IPS DF 6.9 (cell line): ENCODE data around the gene GAPVD1.
"Not testable (repeated sequence)": the region's sequence is repeated elsewhere in the genome, so short reads cannot be mapped to it uniquely, and the experiment has no call there.

Experiments
- DNase-seq: peaks from one replicate; pipeline ENCODE4 v3.0.0-alpha.2; 2013; ENCODE audit warnings: low read depth, low spot score
- H3K27ac ChIP-seq: one replicate; pipeline ENCODE4 v1.5.1; 2013; ENCODE audit warnings: low read length, control low read depth
- H3K27me3 ChIP-seq: 2 replicates; pipeline ENCODE4 v1.6.1; 2013; ENCODE audit warnings: mild to moderate bottlenecking, low read length; ENCODE audit not compliant: control insufficient read depth, insufficient read depth
- H3K36me3 ChIP-seq: 2 replicates; pipeline ENCODE4 v1.6.1; 2013; ENCODE audit warnings: low read length; ENCODE audit not compliant: control insufficient read depth, insufficient read depth
- H3K4me1 ChIP-seq: 2 replicates; pipeline ENCODE4 v1.6.1; 2013; ENCODE audit warnings: low read length; ENCODE audit not compliant: control insufficient read depth, insufficient read depth
- H3K4me3 ChIP-seq: 2 replicates; pipeline ENCODE4 v1.5.1; 2013; ENCODE audit warnings: mild to moderate bottlenecking, low read length
- H3K9me3 ChIP-seq: 2 replicates; pipeline ENCODE4 v1.6.1; 2013; ENCODE audit warnings: low read length, inconsistent platforms; ENCODE audit not compliant: control insufficient read depth, insufficient read depth
- WGBS: extraction: QIAGEN DNeasy Blood & Tissue Kit; methylation state at CpG from one replicate; pipeline ENCODE4 v1.1.7; 2013; ENCODE audit warnings: mixed read lengths, missing lambda C conversion rate; ENCODE audit not compliant: insufficient read length, insufficient coverage; 5-methylcytosine and 5-hydroxymethylcytosine counted together

The GAPVD1 gene

GRCh38 chr9:125255781-125256391 is 5.7 kb upstream of the GAPVD1 start:
- no peaks in the 10 kb centered on the region for H3K27me3 ChIP-seq

DNA sequence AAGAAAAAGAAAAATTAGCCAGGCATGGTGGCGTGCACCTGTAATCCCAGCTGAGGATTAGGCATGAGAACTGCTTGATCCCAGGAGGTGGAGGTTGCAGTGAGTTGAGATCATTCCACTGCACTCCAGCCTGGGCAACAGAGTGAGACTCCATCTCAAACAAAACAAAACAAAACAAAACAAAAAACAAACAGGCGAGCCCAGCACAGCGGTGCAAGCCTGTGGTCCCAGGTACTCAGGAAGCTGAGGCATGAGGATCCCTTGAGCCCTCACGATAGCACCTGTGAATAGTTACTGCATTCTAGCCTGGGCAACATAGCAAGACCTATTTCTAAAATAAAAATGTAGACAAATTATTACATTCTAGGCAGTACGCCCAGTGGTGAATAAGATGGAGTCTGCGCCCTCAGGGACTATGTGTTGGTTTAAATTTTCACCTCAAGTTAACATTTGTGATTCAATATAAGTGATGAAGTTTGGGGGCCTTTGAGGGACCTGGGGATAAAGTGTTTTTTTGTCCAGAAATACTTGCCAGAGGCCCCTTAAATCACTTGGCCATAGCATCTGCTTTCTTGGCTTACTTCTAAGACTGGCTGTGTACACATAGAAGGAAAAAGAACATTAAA is 3.4 kb upstream of the GAPVD1 start:
- DNase-seq: no peak
- no CpG with 5 or more reads among the region's 6 CpGs for WGBS
- Histone ChIP-seq H3K27me3 (no peaks in the 10 kb centered on the region), H3K36me3 (no peaks in the 10 kb centered on the region), H3K4me1 (no peaks in the 10 kb centered on the region; the same call in 1 of the 2 replicates), H3K27ac (no peak overlapping the region), H3K4me3 (no peak overlapping the region), H3K9me3 (no peaks in the 10 kb centered on the region)

More at GRCh38 chr9:125255781-125256391, 5.7 kb upstream of the GAPVD1 start:
- no peaks in the 10 kb centered on the region for H3K36me3 ChIP-seq
- H3K4me3 ChIP-seq: no peak overlapping the region
- DNase-seq: no peak
- no CpG with 5 or more reads among the region's 2 CpGs for WGBS
- no peak overlapping the region for H3K27ac ChIP-seq
- no peaks in the 10 kb centered on the region for H3K4me1 ChIP-seq
- H3K9me3 ChIP-seq: no peaks in the 10 kb centered on the region

DNA sequence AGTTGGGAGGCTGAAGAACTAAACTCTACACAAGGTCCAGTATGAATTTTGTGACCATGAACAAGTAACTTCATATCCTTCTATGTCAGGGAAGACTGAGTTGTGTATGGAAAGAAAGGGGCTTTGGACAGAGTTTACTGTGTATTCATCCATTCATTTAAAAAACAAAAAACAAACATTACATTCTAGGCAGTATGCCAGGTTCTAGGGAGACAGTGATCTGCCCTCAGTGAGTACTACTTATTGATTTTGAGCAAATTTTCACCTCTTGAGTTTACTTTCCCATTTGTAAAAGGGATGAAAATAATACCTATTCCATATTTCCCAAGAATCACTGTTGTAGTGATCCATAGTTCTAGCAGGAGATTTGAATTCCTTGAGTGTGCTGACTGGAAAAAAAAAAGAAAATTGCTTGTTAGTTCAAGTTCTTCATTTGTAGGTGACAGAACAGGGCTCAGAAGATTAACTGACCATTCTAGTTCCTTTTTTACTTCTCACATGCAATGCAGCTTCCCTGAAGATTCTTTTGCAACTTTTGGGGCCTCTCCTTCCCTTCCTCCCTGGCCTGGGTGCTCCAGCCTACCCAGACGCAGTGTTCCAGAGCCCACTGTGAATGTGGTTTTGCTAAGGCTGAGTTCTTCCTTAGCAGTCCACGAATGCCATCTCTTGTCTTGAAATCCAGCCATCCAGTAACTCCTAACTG is 2.6 kb upstream of the GAPVD1 start:
- Histone ChIP-seq H3K27me3 (no peaks in the 10 kb centered on the region), H3K9me3 (no peaks in the 10 kb centered on the region), H3K4me1 (no peaks in the 10 kb centered on the region; the same call in 1 of the 2 replicates), H3K27ac (no peak overlapping the region), H3K4me3 (no peak overlapping the region), H3K36me3 (0 out of 2 replicates have a peak, but pooled peaks cover 3% of the 10 kb centered on the region)
- no peak for DNase-seq
- no CpG with 5 or more reads among the region's 2 CpGs for WGBS

GRCh38 chr9:125260561-125260960 is 1.1 kb upstream of the GAPVD1 start:
- H3K27ac ChIP-seq: no peak overlapping the region
- no peaks in the 10 kb centered on the region; the same call in 1 of the 2 replicates for H3K4me1 ChIP-seq
- 0 out of 2 replicates have a peak, but pooled peaks cover 3% of the 10 kb centered on the region for H3K36me3 ChIP-seq
- no peak overlapping the region for H3K4me3 ChIP-seq
- H3K27me3 ChIP-seq: no peaks in the 10 kb centered on the region
- no peak for DNase-seq
- H3K9me3 ChIP-seq: no peaks in the 10 kb centered on the region

DNA sequence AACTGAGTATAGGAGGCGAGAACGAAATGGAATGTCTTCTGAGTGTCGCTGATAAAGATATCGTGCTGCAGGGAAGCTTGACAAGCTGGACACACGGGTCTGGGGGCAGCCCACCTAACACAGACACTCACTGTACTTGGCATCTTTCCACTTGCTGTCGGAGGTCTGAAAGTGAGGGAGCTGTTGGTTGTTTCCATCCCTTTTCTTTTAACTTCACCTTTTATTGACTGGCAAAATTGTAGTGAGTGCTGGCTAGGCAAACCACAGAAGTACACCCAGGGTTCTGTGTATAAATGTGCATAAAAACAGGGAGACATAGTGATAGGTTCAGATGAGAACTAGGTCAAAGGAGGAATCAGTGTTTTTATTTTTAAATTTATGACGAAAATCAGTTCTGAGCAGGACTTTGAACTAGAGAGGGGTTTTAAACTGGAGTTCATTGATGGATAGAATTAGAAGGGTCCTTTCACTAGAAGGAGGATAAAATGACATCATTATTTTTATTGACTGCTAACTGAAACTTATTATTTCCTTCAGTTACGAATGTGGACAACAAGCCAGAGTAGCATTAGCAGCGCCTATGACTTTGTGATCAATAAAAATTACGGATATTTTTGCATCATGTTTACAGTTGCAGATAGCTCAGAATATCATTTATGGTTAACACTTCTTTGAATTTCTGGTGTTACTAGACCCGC is 817 bp downstream of the GAPVD1 start:
- Histone ChIP-seq H3K4me1 (no peaks in the 10 kb centered on the region; the same call in 1 of the 2 replicates), H3K27ac (no peak overlapping the region), H3K36me3 (0 out of 2 replicates have a peak, but pooled peaks cover 3% of the 10 kb centered on the region), H3K27me3 (no peaks in the 10 kb centered on the region), H3K4me3 (peak overlapping the region; percentile 96), H3K9me3 (no peaks in the 10 kb centered on the region)
- 100% methylated on average over 1 of the region's 11 CpGs for WGBS
- DNase-seq: no peak

DNA sequence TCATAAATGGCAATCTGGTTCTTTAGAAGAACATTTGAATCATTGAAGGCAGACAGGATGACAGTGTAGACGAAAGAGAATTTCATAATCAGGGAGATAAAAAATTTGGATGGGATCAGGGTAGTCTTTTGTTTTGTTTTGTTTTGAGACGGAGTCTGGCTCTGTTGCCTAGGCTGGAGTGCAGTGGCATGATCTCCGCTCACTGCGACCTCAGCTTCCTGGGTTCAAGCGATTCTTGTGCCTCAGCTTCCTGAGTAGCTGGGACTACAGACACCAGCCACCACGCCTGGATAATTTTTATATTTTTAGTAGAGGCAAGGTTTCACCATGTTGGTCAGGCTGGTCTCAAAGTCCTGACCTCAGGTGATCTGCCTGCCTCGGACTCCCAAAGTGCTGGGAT is 2.4 kb downstream of the GAPVD1 start:
- H3K27ac ChIP-seq, H3K4me3 ChIP-seq: not testable (repeated sequence)

GRCh38 chr9:125268394-125269013 is 6.9 kb downstream of the GAPVD1 start:
- Histone ChIP-seq H3K27me3 (no peaks in the 10 kb centered on the region), H3K4me3 (no peak overlapping the region), H3K4me1 (no peaks in the 10 kb centered on the region), H3K36me3 (0 out of 2 replicates have a peak, but pooled peaks cover 3% of the 10 kb centered on the region), H3K9me3 (no peaks in the 10 kb centered on the region), H3K27ac (no peak overlapping the region)
- DNase-seq: no peak
- no CpG with 5 or more reads among the region's 6 CpGs for WGBS

More for the DNA sequence above, 2.4 kb downstream of the GAPVD1 start:
- not testable (repeated sequence) for H3K4me1 ChIP-seq, DNase-seq, H3K9me3 ChIP-seq, H3K27me3 ChIP-seq, H3K36me3 ChIP-seq
- no CpG with 5 or more reads among the region's 7 CpGs for WGBS

DNA sequence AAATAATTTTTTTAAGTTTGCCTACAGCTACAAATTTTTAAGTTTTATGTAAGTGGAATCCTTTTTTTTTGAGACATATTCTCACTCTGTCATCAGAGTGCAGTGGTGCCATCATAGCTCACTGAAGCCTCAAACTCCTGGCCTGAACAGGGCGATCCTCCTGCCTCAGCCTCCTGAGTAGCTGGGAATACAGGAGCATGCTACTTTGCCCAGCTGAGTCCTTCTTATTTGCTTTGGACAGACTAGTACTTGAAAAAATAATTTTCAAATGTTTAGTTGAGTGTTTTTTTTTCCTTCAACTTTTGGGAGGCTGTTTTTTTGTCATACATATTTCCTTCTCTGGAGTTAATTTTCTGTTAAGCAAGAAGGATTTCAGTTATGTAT is 7.4 kb downstream of the GAPVD1 start:
- no CpG with 5 or more reads among the region's 1 CpG for WGBS

GRCh38 chr9:125271081-125271480 is 9.5 kb downstream of the GAPVD1 start:
- no peak for DNase-seq
- no peaks in the 10 kb centered on the region for H3K4me1 ChIP-seq
- H3K27me3 ChIP-seq: no peaks in the 10 kb centered on the region
- H3K4me3 ChIP-seq: no peak overlapping the region
- H3K9me3 ChIP-seq: no peaks in the 10 kb centered on the region
- WGBS: no CpG with 5 or more reads among the region's 5 CpGs
- H3K27ac ChIP-seq: no peak overlapping the region
- H3K36me3 ChIP-seq: no peaks in the 10 kb centered on the region

More for the DNA sequence above, 7.4 kb downstream of the GAPVD1 start:
- Histone ChIP-seq H3K4me3 (no peak overlapping the region), H3K9me3 (no peaks in the 10 kb centered on the region), H3K27ac (no peak overlapping the region), H3K27me3 (no peaks in the 10 kb centered on the region), H3K4me1 (no peaks in the 10 kb centered on the region), H3K36me3 (no peaks in the 10 kb centered on the region)
- DNase-seq: no peak

- WGBS: no CpG with 5 or more reads among the region's 3 CpGs
- Histone ChIP-seq H3K9me3 (no peaks in the 10 kb centered on the region), H3K4me1 (no peaks in the 10 kb centered on the region), H3K27ac (no peak overlapping the region), H3K36me3 (no peaks in the 10 kb centered on the region), H3K4me3 (no peak overlapping the region), H3K27me3 (no peaks in the 10 kb centered on the region)
- no peak for DNase-seq
Measured at GRCh38 chr9:125272697-125273096, 11.1 kb downstream of the GAPVD1 start.
